ENCODE measurements around the gene CTNNA2. TPM values are rescaled to one million over a fixed set of nuclear protein-coding genes. Genes with fewer than 3 reads are reported as not detected.

Gene CTNNA2
- total and polyA plus RNA-seq, 9 donors, result 0.32 to 1.4 (median 0.37) TPM; not detected in 3

DNA sequence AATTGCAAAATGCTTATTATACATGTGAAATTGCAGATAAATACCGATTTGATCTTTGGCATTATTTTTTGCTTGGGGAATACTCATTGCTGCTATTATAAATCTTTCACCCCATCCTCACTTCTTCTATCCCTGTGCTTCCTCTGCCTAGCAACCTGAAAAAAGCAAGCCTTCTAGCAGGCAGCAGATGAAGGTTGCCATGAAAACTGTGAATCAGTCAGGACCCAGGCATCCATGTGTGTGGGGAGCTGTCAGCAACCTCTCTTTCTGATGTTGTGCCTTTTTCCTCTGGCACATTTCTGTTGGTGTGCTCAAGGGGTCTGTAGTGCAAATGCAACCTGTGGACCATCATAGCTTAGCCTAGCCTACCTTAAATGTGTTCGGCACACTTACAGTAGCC lies 427.5 kb downstream of the CTNNA2 start:
- no peak overlapping the region for H3K27ac ChIP-seq
- H3K27me3 ChIP-seq, result peaks cover 3% of the 10 kb centered on the region
- no peaks in the 10 kb centered on the region for H3K4me1 ChIP-seq (ENCODE audit: insufficient read depth)
- H3K36me3 ChIP-seq, result no peaks in the 10 kb centered on the region
- no peak for DNase-seq
- H3K4me3 ChIP-seq, result no peak overlapping the region
- intact Hi-C loops (cut with DNase I), result no loop called here
- no peaks in the 10 kb centered on the region for H3K9me3 ChIP-seq
- TF ChIP-seq EP300 (IDR thresholded peaks at IDR 0.05) (no peak), POLR2A (IDR thresholded peaks at IDR 0.05) (no peak)
- TF ChIP-seq, protein P1, sequence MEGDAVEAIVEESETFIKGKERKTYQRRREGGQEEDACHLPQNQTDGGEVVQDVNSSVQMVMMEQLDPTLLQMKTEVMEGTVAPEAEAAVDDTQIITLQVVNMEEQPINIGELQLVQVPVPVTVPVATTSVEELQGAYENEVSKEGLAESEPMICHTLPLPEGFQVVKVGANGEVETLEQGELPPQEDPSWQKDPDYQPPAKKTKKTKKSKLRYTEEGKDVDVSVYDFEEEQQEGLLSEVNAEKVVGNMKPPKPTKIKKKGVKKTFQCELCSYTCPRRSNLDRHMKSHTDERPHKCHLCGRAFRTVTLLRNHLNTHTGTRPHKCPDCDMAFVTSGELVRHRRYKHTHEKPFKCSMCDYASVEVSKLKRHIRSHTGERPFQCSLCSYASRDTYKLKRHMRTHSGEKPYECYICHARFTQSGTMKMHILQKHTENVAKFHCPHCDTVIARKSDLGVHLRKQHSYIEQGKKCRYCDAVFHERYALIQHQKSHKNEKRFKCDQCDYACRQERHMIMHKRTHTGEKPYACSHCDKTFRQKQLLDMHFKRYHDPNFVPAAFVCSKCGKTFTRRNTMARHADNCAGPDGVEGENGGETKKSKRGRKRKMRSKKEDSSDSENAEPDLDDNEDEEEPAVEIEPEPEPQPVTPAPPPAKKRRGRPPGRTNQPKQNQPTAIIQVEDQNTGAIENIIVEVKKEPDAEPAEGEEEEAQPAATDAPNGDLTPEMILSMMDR (IDR thresholded peaks at IDR 0.05), result no peak
- WGBS, 3 donors, result 81 to 89% (median 86%) methylated on average over 2 of the region's 2 CpGs

DNA sequence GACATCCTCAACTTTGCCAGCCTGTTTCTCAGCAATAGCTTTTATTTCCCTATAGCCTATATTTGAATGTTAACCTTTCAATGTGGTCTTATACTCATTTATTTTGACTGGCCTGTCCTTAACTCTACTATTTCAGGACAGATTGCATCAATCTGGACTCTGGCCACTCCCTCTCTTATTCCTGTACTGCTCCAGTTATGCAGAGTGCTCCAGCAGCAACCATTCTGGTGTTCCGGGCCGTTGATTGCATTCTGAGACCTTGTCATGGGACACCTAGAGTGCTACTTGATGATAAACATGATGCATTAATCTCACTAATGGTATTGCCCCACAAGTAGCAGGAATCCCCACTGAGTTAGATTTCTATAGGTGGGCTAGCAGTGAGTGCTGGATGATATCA lies 428.3 kb downstream of the CTNNA2 start:
- Histone ChIP-seq H3K27ac (no peak overlapping the region), H3K9me3 (no peaks in the 10 kb centered on the region), H3K36me3 (no peaks in the 10 kb centered on the region), H3K4me3 (no peak overlapping the region), H3K27me3 (peaks cover 3% of the 10 kb centered on the region), H3K4me1 (ENCODE audit: insufficient read depth) (no peaks in the 10 kb centered on the region)
- TF ChIP-seq POLR2A (IDR thresholded peaks at IDR 0.05) (no peak), EP300 (IDR thresholded peaks at IDR 0.05) (no peak)
- TF ChIP-seq, protein P1 (IDR thresholded peaks at IDR 0.05), result no peak
- WGBS, 3 donors, result 77 to 87% (median 78%) methylated on average over 2 of the region's 2 CpGs
- intact Hi-C loops (cut with DNase I), result no loop called here
- DNase-seq, result no peak

DNA sequence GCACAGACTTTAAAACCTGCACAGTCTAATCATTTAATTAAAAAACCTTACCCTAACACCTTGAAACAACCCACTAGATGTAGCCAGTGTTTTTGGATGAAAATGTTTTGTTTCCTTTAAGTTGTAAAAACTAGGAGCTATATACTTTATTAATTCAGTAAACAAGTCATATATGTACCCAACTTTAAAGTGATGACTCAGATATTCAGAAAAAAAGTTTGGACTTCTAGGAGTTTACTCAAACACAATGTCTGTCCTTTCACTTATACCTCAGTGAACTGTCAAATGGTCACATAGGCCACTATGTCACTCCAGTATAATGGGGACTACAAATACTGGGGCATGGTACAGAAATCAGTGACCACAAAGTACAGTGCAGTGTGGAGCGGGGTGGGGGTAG lies 431.4 kb downstream of the CTNNA2 start:
- DNase-seq, result no peak
- Histone ChIP-seq H3K4me3 (no peak overlapping the region), H3K27me3 (peaks cover 3% of the 10 kb centered on the region), H3K4me1 (ENCODE audit: insufficient read depth) (no peaks in the 10 kb centered on the region), H3K9me3 (no peaks in the 10 kb centered on the region), H3K36me3 (no peaks in the 10 kb centered on the region), H3K27ac (no peak overlapping the region)
- TF ChIP-seq EP300 (IDR thresholded peaks at IDR 0.05) (no peak), POLR2A (IDR thresholded peaks at IDR 0.05) (no peak)
- TF ChIP-seq, protein P1 (IDR thresholded peaks at IDR 0.05), result no peak
- intact Hi-C loops (cut with DNase I), result no loop called here
- 80 to 82% (median 80%) methylated on average over 1 of the region's 1 CpG for WGBS, 3 donors

DNA sequence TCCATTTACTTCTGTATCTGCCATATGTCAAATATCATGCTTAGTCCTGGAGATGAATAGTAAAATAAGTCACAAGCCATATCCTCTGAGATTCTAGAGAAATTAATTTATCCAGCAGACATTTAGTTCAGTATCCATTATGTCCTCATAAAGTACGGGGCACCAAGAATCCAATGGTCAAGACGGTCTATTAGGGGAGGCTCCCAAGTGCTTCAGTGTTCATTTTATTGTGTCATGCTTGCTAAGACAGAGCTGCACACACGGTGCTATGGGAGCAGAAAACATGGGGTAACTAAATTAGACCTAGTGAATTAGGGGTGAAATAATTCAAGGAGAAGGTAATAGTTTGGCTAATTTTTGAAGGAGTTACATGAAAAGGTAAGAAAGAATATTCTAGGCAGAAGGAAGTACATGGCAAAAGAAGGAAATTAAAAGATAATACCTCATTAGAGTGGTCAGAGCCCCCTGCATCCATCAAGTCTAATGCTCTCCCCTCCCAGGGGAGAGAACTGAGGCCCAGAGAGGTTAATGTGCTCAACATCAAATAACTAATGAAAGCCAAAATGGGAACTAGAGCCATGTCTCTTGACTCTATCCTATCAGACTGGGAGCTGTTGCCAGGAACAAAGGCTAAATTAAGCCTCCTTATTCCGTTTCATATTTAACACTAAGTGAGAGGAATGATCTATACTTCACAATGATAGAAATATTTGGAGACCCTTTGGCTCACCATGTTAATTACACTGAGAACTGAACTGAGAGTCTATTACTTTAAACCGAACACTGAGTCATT lies 433.0 kb downstream of the CTNNA2 start:
- Histone ChIP-seq H3K27ac (no peak overlapping the region), H3K4me1 (ENCODE audit: insufficient read depth) (no peaks in the 10 kb centered on the region), H3K4me3 (no peak overlapping the region), H3K36me3 (no peaks in the 10 kb centered on the region), H3K9me3 (no peaks in the 10 kb centered on the region), H3K27me3 (peaks cover 3% of the 10 kb centered on the region)
- no peak for DNase-seq
- intact Hi-C loops (cut with DNase I), result no loop called here
- no peak for TF ChIP-seq POLR2A (IDR thresholded peaks at IDR 0.05)
- TF ChIP-seq EP300 (IDR thresholded peaks at IDR 0.05), result no peak
- TF ChIP-seq, protein P1 (IDR thresholded peaks at IDR 0.05), result no peak
- WGBS, 3 donors, result 74 to 78% (median 76%) methylated on average over 5 of the region's 5 CpGs
